ENCODE data around the gene RSU1. TPM values are rescaled to one million over a fixed set of nuclear protein-coding genes. Genes with fewer than 3 reads are reported as not detected.

The RSU1 gene
- total RNA-seq, 1 donor from 2014 or later = 46.9 TPM

GRCh38 chr10:16606421-16606820, 210.8 kb downstream of the RSU1 start:
- DNase-seq (ENCODE audit: low read depth) = no peak
- TF ChIP-seq CTCF (conservative IDR thresholded peaks at IDR 0.05; ENCODE audit: low read depth, low read length) = no peak
- H3K4me3 ChIP-seq (ENCODE audit: low read depth, low read length) = no peak overlapping the region

- no peak overlapping the region for H3K4me3 ChIP-seq (ENCODE audit: low read depth, low read length)
- no peak for TF ChIP-seq CTCF (conservative IDR thresholded peaks at IDR 0.05; ENCODE audit: low read depth, low read length)
- DNase-seq (ENCODE audit: low read depth) = no peak
Observed at GRCh38 chr10:16603308-16603707, 213.9 kb downstream of the RSU1 start.

- TF ChIP-seq CTCF (conservative IDR thresholded peaks at IDR 0.05; ENCODE audit: low read depth, low read length) = no peak
- no peak overlapping the region for H3K4me3 ChIP-seq (ENCODE audit: low read depth, low read length)
- DNase-seq (ENCODE audit: low read depth) = no peak
Observed at GRCh38 chr10:16602104-16602775, 215.0 kb downstream of the RSU1 start.

- no peak for TF ChIP-seq CTCF (conservative IDR thresholded peaks at IDR 0.05; ENCODE audit: low read depth, low read length)
- DNase-seq (ENCODE audit: low read depth) = no peak
- no peak overlapping the region for H3K4me3 ChIP-seq (ENCODE audit: low read depth, low read length)
Observed at GRCh38 chr10:16599662-16600061, 217.6 kb downstream of the RSU1 start.

GRCh38 chr10:16597656-16598055, 219.6 kb downstream of the RSU1 start:
- no peak overlapping the region for H3K4me3 ChIP-seq (ENCODE audit: low read depth, low read length)
- no peak for TF ChIP-seq CTCF (conservative IDR thresholded peaks at IDR 0.05; ENCODE audit: low read depth, low read length)
- no peak for DNase-seq (ENCODE audit: low read depth)

GRCh38 chr10:16592378-16592777, 224.8 kb downstream of the RSU1 start:
- no peak for DNase-seq (ENCODE audit: low read depth)
- H3K4me3 ChIP-seq (ENCODE audit: low read depth, low read length) = no peak overlapping the region
- no peak for TF ChIP-seq CTCF (conservative IDR thresholded peaks at IDR 0.05; ENCODE audit: low read depth, low read length)
